ENCODE measurements around the gene WNK1.
"Not testable (repeated sequence)": the region's sequence is repeated elsewhere in the genome, so short reads cannot be mapped to it uniquely, and the experiment has no call there.

WNK1 gene

GRCh38 chr12:836952-837351, 84.6 kb downstream of the WNK1 start:
- no peak for DNase-seq (ENCODE audit: low read depth)
- TF ChIP-seq, protein P1, sequence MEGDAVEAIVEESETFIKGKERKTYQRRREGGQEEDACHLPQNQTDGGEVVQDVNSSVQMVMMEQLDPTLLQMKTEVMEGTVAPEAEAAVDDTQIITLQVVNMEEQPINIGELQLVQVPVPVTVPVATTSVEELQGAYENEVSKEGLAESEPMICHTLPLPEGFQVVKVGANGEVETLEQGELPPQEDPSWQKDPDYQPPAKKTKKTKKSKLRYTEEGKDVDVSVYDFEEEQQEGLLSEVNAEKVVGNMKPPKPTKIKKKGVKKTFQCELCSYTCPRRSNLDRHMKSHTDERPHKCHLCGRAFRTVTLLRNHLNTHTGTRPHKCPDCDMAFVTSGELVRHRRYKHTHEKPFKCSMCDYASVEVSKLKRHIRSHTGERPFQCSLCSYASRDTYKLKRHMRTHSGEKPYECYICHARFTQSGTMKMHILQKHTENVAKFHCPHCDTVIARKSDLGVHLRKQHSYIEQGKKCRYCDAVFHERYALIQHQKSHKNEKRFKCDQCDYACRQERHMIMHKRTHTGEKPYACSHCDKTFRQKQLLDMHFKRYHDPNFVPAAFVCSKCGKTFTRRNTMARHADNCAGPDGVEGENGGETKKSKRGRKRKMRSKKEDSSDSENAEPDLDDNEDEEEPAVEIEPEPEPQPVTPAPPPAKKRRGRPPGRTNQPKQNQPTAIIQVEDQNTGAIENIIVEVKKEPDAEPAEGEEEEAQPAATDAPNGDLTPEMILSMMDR (IDR thresholded peaks at IDR 0.05; ENCODE audit: low read depth, low read length, missing control alignments) = no peak
- no peak overlapping the region for H3K4me3 ChIP-seq (ENCODE audit: low read depth, low read length)

- TF ChIP-seq, protein P1 (IDR thresholded peaks at IDR 0.05; ENCODE audit: low read depth, low read length, missing control alignments) = no peak
- no peak for DNase-seq (ENCODE audit: low read depth)
- no peak overlapping the region for H3K4me3 ChIP-seq (ENCODE audit: low read depth, low read length)
Observed at GRCh38 chr12:837548-837947, 85.2 kb downstream of the WNK1 start.

DNA sequence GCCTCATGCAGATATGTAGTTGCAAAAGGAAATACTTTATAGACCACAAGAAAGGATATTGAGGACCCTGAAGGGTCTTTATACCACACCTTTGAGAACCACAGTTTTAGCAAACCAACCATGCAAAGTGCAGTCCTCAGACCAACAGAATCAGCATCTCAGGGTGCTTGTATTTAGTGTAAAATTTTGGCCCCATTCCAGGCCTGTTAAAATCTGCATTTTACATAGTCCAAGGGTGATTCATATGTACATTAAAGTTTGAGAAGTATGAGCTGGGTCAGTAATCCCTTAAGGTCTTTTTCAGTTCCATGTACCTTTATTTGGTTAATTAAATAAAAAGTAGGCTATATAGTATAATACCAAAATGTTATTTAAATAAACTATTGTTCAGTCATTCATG, 91.2 kb downstream of the WNK1 start:
- no peak overlapping the region for H3K4me3 ChIP-seq (ENCODE audit: low read depth, low read length)
- no peak for DNase-seq (ENCODE audit: low read depth)
- TF ChIP-seq, protein P1 (IDR thresholded peaks at IDR 0.05; ENCODE audit: low read depth, low read length, missing control alignments) = no peak

GRCh38 chr12:846421-846820, 94.0 kb downstream of the WNK1 start:
- H3K4me3 ChIP-seq (ENCODE audit: low read depth, low read length) = no peak overlapping the region
- DNase-seq (ENCODE audit: low read depth) = no peak
- TF ChIP-seq, protein P1 (IDR thresholded peaks at IDR 0.05; ENCODE audit: low read depth, low read length, missing control alignments) = no peak

GRCh38 chr12:848173-848865, 95.9 kb downstream of the WNK1 start:
- DNase-seq (ENCODE audit: low read depth) = no peak
- TF ChIP-seq, protein P1 (IDR thresholded peaks at IDR 0.05; ENCODE audit: low read depth, low read length, missing control alignments) = no peak
- no peak overlapping the region for H3K4me3 ChIP-seq (ENCODE audit: low read depth, low read length)

GRCh38 chr12:848882-849527, 96.6 kb downstream of the WNK1 start:
- H3K4me3 ChIP-seq (ENCODE audit: low read depth, low read length) = no peak overlapping the region
- TF ChIP-seq, protein P1 (IDR thresholded peaks at IDR 0.05; ENCODE audit: low read depth, low read length, missing control alignments) = no peak

GRCh38 chr12:849733-850437, 97.5 kb downstream of the WNK1 start:
- not testable (repeated sequence) for H3K4me3 ChIP-seq (ENCODE audit: low read depth, low read length)

More at GRCh38 chr12:848882-849527, 96.6 kb downstream of the WNK1 start:
- DNase-seq (ENCODE audit: low read depth) = no peak

More at GRCh38 chr12:849733-850437, 97.5 kb downstream of the WNK1 start:
- not testable (repeated sequence) for DNase-seq (ENCODE audit: low read depth)

All from GM12864 (cell line).